Daoy (cell line): ENCODE results near the gene SYNJ2. TPM values are rescaled to one million over a fixed set of nuclear protein-coding genes. Genes with fewer than 3 reads are reported as not detected.

Experiments
- DNase-seq: peaks from one replicate; pipeline ENCODE4 v3.0.0-alpha.2; 2015; ENCODE audit warnings: low read depth
- total RNA-seq: library from RNA; depleted of rRNA; stranded (reverse); fragments of >200 nt; shearing (Covaris generic); gene quantifications from 2 replicates; pipeline ENCODE4 v1.2.3, GENCODE V29; 2014

The SYNJ2 gene
- total RNA-seq, 1 experiment from 2014 or later: 177 TPM

DNA sequence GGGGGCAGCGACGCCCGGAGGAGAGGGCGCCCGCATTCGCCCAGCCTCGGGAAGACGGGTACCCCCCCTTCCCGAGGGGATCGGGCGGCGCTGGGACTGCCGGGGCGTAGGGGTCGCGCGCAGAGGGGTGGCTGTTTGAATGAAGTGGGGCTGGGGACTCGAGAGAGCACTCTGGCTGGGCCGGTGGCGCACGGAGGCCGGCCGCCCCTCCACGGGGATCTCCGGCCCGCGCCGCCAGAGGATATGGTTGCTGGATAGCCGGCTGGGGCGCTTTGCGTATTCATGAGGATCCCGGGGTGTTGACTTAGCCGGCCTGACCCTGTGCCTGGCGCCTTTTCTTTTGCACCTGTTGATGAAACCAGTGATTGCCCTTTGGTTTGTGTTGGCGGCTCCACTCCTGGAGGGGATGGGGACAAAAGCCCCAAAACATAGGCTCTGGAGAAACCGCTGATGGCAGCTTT is 469 bp downstream of the SYNJ2 start:
- peak; percentile 64 for DNase-seq

DNA sequence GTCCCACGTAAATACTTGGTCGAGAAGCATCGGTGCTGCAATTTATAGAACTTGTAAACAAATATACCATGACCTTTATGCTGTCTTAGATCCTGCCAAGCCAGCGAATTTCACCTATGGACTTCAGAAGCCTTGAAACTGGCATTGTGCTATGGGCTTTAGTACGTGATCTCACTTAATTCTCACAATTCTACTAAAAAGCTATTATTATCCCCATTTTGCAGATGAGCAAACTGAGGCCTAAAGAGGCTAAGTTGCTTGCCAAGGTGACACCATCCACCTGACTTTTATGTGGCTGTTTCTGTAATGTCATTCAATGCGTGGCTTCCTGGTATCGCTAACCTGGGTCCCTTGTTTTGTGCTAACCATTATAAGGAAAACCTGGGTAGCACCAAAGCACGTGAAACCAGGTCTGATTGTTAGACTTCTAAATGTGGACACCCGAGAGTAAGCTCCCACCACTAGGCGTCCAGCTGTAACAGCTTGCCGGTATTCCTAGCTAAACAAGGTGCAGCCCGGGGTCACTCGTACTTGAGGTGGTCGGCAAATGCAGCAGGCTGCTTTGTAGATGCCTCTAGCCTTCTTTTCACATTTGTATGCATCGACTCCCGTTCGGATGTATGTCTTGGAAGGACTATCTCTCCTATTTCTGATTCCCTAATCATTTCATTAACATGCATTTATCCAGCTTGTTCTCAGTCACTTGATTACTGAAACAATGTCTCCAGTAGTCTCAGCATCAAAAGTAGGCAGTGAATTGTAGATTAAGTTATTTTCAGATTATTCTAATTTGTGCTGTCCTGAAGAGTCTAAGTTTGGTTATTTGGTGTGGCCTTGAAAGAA is 1.1 kb downstream of the SYNJ2 start:
- peak; percentile 84 for DNase-seq

DNA sequence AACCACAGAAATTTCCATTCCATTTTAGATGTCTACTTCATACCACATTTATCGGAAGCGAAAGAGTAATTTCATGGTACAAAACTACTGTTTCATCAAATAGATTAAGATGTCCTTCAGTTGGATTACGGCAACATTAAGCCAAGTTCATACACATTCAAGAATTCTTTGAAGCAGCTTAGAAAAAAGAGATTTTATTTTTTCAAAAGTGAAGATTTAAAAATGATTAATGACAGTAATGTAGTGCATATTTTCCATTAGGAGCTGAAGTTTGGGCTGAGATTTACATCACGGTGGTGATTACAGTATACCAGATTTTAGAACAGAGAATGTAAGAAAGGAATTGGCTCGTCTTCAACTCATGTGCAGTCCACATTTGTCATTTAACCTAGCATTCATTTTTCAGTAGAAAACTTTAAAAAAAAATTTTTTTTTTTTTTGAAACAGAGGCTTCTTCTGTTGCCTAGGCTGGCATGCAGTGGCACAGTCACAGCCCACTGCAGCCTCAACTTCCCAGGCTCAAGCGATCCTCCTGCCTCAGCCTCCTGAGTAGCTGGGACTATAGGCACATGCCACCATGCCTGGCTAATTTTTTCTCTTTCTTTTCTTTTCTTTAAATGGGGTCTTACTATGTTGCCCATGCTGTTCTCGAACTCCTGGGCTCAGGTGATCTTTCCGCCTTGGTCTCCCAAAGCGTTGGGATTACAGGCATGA is 1.9 kb downstream of the SYNJ2 start:
- no peak for DNase-seq

DNA sequence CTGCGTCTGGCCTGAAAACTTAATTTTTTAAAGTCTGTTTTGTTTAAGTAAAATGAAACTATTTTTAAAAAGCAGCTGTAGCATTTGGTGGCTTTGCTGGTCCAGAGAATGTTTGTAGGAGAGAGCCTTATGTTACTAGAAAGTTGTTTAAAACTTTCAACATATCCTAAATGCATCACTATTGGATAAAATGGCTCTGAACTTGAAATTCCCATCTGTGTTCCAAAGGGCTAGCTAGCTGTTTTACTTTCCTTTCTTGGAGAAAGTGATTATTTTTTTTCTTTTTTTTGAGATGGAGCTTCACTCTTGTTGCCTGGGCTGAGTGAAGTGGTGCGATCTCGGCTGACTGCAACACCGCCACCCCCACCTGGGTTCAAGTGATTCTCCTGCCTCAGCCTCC is 2.5 kb downstream of the SYNJ2 start:
- no peak for DNase-seq

DNA sequence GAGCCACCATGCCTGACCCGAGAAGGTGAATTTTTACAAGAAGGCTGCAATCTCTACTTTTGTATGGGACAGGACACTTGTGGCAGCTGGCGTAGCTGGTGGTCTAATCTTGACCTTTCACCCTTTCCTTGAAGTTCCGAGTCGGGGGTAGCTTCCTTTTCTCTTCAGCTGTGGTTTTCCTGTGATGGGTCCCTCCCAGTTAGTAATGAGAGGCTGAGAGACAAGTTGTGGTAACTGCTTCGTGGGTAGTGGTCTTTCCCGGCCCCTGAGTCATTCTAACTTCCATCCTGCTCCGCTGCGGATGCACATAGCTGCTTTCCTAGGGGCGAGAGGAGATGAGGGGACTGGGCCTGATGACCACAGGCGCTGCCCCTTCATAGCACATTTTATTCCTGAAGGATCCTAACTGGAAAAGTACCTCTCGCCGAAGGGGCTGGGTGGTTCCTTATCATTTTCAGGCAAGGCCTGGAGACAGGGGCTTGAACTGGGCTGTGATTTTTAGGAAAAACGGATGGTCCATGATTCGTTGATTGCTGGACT is 3.1 kb downstream of the SYNJ2 start:
- peak; percentile 60 for DNase-seq

DNA sequence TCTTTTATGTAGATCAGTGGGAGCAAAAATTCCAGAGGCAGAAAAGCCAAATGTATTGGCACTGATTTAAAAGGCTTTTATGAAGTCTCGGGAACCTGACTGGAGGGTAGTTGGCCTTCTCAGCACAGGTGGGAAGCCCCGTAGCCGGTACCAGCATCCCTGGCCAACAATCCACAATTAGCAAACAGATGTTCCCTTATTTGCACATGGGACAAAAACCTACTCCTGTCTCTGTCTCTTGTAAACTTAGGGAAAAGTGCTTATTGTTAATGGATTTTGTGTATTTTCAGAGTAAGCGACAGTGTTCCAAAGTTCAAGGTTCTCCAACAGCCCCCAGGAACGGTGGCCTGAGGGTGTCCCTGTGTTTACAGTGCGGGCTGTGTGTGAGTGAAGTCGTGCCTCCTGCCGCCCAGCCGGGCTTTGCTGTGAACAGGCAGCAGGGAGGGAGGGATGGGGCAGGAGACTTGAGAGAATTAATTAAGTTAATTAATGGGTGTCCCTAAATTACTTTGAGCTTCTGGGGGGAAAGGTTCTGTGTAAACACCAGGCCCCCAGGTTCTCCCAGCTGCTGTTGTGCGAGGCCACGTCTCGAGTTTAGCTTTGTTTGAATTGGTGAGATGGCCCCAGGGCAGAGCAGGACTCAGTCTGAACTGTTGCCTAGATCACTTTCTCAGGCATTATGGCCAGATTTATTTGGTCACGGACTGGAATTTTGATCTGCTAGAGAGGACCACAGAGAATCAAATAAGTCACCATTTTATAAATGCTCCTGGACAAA is 3.9 kb downstream of the SYNJ2 start:
- DNase-seq: peak; percentile 62

GRCh38 chr6:157987788-157988699 is 6.4 kb downstream of the SYNJ2 start:
- DNase-seq: no peak

- DNase-seq: no peak
These were observed 7.0 kb downstream of the SYNJ2 start for GRCh38 chr6:157988700-157989063.

DNA sequence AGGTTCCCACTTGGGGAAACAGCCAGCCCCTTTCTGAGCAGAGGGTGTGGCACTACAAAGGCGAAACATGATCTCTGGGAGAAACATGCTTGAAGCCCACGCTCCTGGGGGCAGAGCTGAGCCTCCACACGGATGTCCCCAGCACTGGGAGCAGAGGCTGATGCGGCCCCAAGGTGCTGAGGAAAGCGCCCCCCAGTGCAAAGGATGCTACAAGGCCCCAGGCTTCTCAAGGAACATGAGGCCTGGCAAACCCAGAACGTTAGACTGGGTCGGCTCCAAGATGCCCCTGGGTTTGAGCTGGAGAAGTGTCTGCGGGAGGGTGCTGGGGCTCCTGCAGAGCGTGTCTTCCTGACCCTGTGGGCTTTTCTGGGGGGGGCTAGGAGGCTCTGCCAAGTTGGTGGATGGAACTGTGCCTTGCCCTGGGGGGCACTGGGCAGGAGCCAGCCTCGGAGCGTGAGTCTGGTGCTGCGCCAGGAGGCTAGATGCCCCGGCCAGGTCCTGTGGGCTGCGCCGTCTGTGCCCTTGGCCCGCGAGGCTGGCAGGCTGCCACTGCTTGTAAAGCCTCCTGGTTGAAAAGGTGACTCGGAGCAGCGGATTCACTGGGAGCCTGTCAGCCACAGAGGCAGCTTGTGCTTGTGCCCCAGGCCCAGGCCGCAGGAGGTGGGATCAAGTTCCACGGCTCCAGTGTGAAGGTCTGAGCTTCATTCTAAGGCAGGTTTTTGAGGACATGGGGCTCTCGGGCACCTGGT is 8.1 kb downstream of the SYNJ2 start:
- DNase-seq: peak; percentile 97

GRCh38 chr6:157990321-157991066 is 8.8 kb downstream of the SYNJ2 start:
- DNase-seq: no peak

GRCh38 chr6:157991067-157991432 is 9.4 kb downstream of the SYNJ2 start:
- DNase-seq: no peak

- DNase-seq: no peak
These were observed 11.4 kb downstream of the SYNJ2 start for GRCh38 chr6:157993076-157993475.

GRCh38 chr6:157994125-157994795 is 12.6 kb downstream of the SYNJ2 start:
- DNase-seq: no peak

- no peak for DNase-seq
These were observed 13.8 kb downstream of the SYNJ2 start for GRCh38 chr6:157995458-157995857.

- no peak for DNase-seq
These were observed 14.6 kb downstream of the SYNJ2 start for GRCh38 chr6:157996201-157996712.

GRCh38 chr6:157996918-157997702 is 15.4 kb downstream of the SYNJ2 start:
- no peak for DNase-seq

GRCh38 chr6:157997893-157998608 is 16.4 kb downstream of the SYNJ2 start:
- no peak for DNase-seq
